ENCODE measurements around the gene MUC5B.

Gene MUC5B

GRCh38 chr11:1274501-1274900 lies 51.6 kb downstream of the MUC5B start:
- DNase-seq (ENCODE audit: extremely low read depth, low read depth): no peak
- H3K4me3 ChIP-seq (replicated peaks; ENCODE audit: low read depth, low read length): no peak overlapping the region
- TF ChIP-seq CTCF (IDR thresholded peaks at IDR 0.05; ENCODE audit: low read depth, low read length, missing control alignments): no peak

- H3K4me3 ChIP-seq (replicated peaks; ENCODE audit: low read depth, low read length): no peak overlapping the region
- no peak for DNase-seq (ENCODE audit: extremely low read depth, low read depth)
- no peak for TF ChIP-seq CTCF (IDR thresholded peaks at IDR 0.05; ENCODE audit: low read depth, low read length, missing control alignments)
Measured at GRCh38 chr11:1275021-1275420, 52.2 kb downstream of the MUC5B start.

- TF ChIP-seq CTCF (IDR thresholded peaks at IDR 0.05; ENCODE audit: low read depth, low read length, missing control alignments): no peak
- no peak overlapping the region for H3K4me3 ChIP-seq (replicated peaks; ENCODE audit: low read depth, low read length)
- DNase-seq (ENCODE audit: extremely low read depth, low read depth): no peak
Measured at GRCh38 chr11:1276041-1276790, 53.4 kb downstream of the MUC5B start.

GRCh38 chr11:1276866-1277615 lies 54.2 kb downstream of the MUC5B start:
- DNase-seq (ENCODE audit: extremely low read depth, low read depth): no peak
- no peak for TF ChIP-seq CTCF (IDR thresholded peaks at IDR 0.05; ENCODE audit: low read depth, low read length, missing control alignments)
- H3K4me3 ChIP-seq (replicated peaks; ENCODE audit: low read depth, low read length): no peak overlapping the region

GRCh38 chr11:1277936-1278512 lies 55.2 kb downstream of the MUC5B start:
- TF ChIP-seq CTCF (IDR thresholded peaks at IDR 0.05; ENCODE audit: low read depth, low read length, missing control alignments): no peak
- H3K4me3 ChIP-seq (replicated peaks; ENCODE audit: low read depth, low read length): no peak overlapping the region
- no peak for DNase-seq (ENCODE audit: extremely low read depth, low read depth)

- DNase-seq (ENCODE audit: extremely low read depth, low read depth): no peak
- H3K4me3 ChIP-seq (replicated peaks; ENCODE audit: low read depth, low read length): no peak overlapping the region
- no peak for TF ChIP-seq CTCF (IDR thresholded peaks at IDR 0.05; ENCODE audit: low read depth, low read length, missing control alignments)
Measured at GRCh38 chr11:1278766-1279673, 56.2 kb downstream of the MUC5B start.
